SK-N-SH treated with all-trans-retinoic acid at 6 μM for 48 hours (cell line): ENCODE results near the gene RSAD1.

Source experiments
- ATAC-seq: fragments of 200-7000 bp; cut with Tn5 transposase; 3 replicates; pipeline ENCODE4 v1.9.1; 2020; ENCODE audit warnings: mild to moderate bottlenecking, moderate library complexity
- ARNTL ChIP-seq: fragments of 450-650 bp; formaldehyde crosslinking; IDR thresholded peaks from 2 replicates; pipeline ENCODE4 v1.5.0; 2020; ENCODE audit warnings: low read depth, mild to moderate bottlenecking, moderate library complexity, borderline replicate concordance
- CREB5 ChIP-seq: fragments of 250-450 bp; sonication (Bioruptor Pico); IDR thresholded peaks from 2 replicates; pipeline ENCODE4 v1.5.1; 2020; ENCODE audit warnings: low read depth, mild to moderate bottlenecking, moderate library complexity
- CSDC2 ChIP-seq: fragments of 250-450 bp; sonication (Bioruptor Pico); IDR thresholded peaks from 2 replicates; pipeline ENCODE4 v1.5.0; 2020; ENCODE audit warnings: mild to moderate bottlenecking, moderate library complexity
- CSRNP3 ChIP-seq: fragments of 250-450 bp; sonication (Bioruptor Pico); IDR thresholded peaks from 2 replicates; pipeline ENCODE4 v1.5.1; 2021; ENCODE audit warnings: mild to moderate bottlenecking, moderate library complexity
- ESRRG ChIP-seq: fragments of 250-450 bp; sonication (Bioruptor Pico); IDR thresholded peaks from 2 replicates; pipeline ENCODE4 v1.6.1; 2021; ENCODE audit warnings: mild to moderate bottlenecking
- GLIS3 ChIP-seq: fragments of 250-450 bp; sonication (Bioruptor Pico); IDR thresholded peaks from 2 replicates; pipeline ENCODE4 v1.5.0; 2020; ENCODE audit warnings: mild to moderate bottlenecking, moderate library complexity
- ISL1 ChIP-seq: fragments of 250-450 bp; sonication (Bioruptor Pico); IDR thresholded peaks from 2 replicates; pipeline ENCODE4 v2.1.2; 2022; ENCODE audit warnings: mild to moderate bottlenecking, moderate library complexity
- OSR1 ChIP-seq: fragments of 250-450 bp; sonication (Bioruptor Pico); IDR thresholded peaks from 2 replicates; pipeline ENCODE4 v1.8.0; 2022; ENCODE audit warnings: moderate library complexity, mild to moderate bottlenecking, inconsistent platforms
- PATZ1 ChIP-seq: fragments of 250-450 bp; sonication (Bioruptor Pico); IDR thresholded peaks from 2 replicates; pipeline ENCODE4 v1.8.0; 2020; ENCODE audit warnings: mild to moderate bottlenecking, moderate library complexity, borderline replicate concordance
- PPARA ChIP-seq: fragments of 250-450 bp; sonication (Bioruptor Pico); IDR thresholded peaks from 2 replicates; pipeline ENCODE4 v1.5.0; 2020; ENCODE audit warnings: mild to moderate bottlenecking, borderline replicate concordance
- RARB ChIP-seq: fragments of 250-450 bp; sonication (Bioruptor Pico); IDR thresholded peaks from 2 replicates; pipeline ENCODE4 v1.8.0; 2021; ENCODE audit warnings: mild to moderate bottlenecking, moderate library complexity
- SNAI2 ChIP-seq: fragments of 250-450 bp; sonication (Bioruptor Pico); IDR thresholded peaks from 2 replicates; pipeline ENCODE4 v1.5.0; 2020; ENCODE audit warnings: mild to moderate bottlenecking, moderate library complexity
- TCF4 ChIP-seq: fragments of 250-450 bp; sonication (Bioruptor Pico); IDR thresholded peaks from 2 replicates; pipeline ENCODE4 v1.8.0; 2021; ENCODE audit warnings: mild to moderate bottlenecking, moderate library complexity, borderline replicate concordance
- TOX ChIP-seq: fragments of 250-450 bp; sonication (Bioruptor Pico); IDR thresholded peaks from 2 replicates; pipeline ENCODE4 v1.8.0; 2021; ENCODE audit warnings: mild to moderate bottlenecking, moderate library complexity, borderline replicate concordance
- ZC3H10 ChIP-seq: fragments of 250-450 bp; sonication (Bioruptor Pico); IDR thresholded peaks from 2 replicates; pipeline ENCODE4 v1.5.1; 2021; ENCODE audit warnings: mild to moderate bottlenecking, moderate library complexity
- ZFP3 ChIP-seq: fragments of 250-450 bp; sonication (Bioruptor Pico); IDR thresholded peaks from 2 replicates; pipeline ENCODE4 v1.5.0; 2020; ENCODE audit warnings: mild to moderate bottlenecking, moderate library complexity
- ZNF565 ChIP-seq: fragments of 450-650 bp; formaldehyde crosslinking; conservative IDR thresholded peaks from 2 replicates; pipeline ENCODE4 v1.5.0; 2020; ENCODE audit warnings: low read depth, mild to moderate bottlenecking, moderate library complexity
- ZNF70 ChIP-seq: fragments of 450-650 bp; formaldehyde crosslinking; IDR thresholded peaks from 2 replicates; pipeline ENCODE4 v1.5.0; 2020; ENCODE audit warnings: mild to moderate bottlenecking, moderate library complexity
- TF ChIP-seq, protein P1 (sequence below): fragments of 250-450 bp; sonication (Bioruptor Pico); IDR thresholded peaks from 2 replicates; pipeline ENCODE4 v1.8.0; 2021; ENCODE audit warnings: low read depth, mild to moderate bottlenecking, moderate library complexity, borderline replicate concordance
- TF ChIP-seq, protein P2 (sequence below): fragments of 250-450 bp; sonication (Bioruptor Pico); IDR thresholded peaks from 2 replicates; pipeline ENCODE4 v1.5.0; 2020; ENCODE audit warnings: mild to moderate bottlenecking, moderate library complexity

Gene RSAD1

DNA sequence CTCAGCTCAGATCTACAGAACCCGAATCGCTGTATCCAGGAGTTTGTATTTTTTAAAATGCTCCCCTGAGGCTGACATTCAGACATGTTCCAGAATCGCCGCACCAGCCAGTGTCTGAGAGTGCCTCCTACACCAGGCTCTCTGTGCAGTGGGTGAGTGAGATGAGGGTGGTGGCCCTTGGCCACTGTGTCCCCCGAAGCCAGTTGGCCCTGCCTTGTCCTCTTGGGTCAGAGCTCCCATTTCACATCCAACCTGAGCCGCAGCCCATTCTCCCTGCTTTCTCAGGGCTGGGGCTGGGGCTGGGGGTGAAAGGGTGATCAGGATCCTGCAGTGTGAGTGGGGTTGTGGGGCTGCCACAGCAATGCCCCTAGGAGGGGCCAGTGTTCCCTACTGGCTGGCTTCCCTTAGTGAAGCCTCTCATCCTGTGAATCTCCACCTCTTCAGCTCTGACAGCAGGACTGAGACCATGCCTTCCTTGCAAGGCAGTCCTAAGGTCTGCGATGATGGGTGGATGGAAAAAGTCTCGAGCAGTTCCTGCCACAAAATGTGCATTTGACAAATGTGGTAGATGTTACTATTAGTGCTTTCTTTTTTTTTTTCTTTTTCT lies 16.7 kb downstream of the RSAD1 start:
- no peak for TF ChIP-seq CREB5 (CRISPR knock-in tag)
- TF ChIP-seq ZFP3 (CRISPR knock-in tag) = no peak
- no peak for TF ChIP-seq ZNF70 (CRISPR knock-in tag)
- TF ChIP-seq, protein P1, sequence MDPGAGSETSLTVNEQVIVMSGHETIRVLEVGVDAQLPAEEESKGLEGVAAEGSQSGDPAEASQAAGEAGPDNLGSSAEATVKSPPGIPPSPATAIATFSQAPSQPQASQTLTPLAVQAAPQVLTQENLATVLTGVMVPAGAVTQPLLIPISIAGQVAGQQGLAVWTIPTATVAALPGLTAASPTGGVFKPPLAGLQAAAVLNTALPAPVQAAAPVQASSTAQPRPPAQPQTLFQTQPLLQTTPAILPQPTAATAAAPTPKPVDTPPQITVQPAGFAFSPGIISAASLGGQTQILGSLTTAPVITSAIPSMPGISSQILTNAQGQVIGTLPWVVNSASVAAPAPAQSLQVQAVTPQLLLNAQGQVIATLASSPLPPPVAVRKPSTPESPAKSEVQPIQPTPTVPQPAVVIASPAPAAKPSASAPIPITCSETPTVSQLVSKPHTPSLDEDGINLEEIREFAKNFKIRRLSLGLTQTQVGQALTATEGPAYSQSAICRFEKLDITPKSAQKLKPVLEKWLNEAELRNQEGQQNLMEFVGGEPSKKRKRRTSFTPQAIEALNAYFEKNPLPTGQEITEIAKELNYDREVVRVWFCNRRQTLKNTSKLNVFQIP (CRISPR knock-in tag) = no peak
- no peak for TF ChIP-seq TCF4 (CRISPR knock-in tag)
- TF ChIP-seq PPARA (CRISPR knock-in tag) = no peak
- no peak for TF ChIP-seq CSDC2 (CRISPR knock-in tag)
- no peak for TF ChIP-seq OSR1 (CRISPR knock-in tag)
- no peak for TF ChIP-seq ESRRG (CRISPR knock-in tag)
- TF ChIP-seq SNAI2 (CRISPR knock-in tag) = no peak
- ATAC-seq = peak; percentile 25; the same call in 1 of the 3 replicates

DNA sequence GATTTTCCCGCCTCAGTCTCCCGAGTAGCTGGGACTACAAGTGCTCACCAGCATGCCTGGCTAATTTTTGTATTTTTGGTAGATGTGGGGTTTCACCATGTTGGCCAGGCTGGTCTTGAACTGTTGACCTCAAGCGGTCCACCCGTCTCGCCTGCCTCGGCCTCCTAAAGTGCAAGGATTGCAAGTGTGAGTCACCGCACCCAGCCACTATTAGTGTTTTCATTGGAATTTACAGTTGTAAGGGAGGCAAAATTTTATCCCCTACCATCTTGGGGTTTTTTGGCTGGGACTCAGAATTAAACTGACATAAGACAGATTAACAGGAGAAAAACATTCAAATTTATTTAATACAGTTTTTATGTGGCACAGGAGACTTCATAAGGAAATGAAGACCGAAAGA lies 17.3 kb downstream of the RSAD1 start:
- TF ChIP-seq TOX (CRISPR knock-in tag) (no peak), RARB (CRISPR knock-in tag) (no peak), PATZ1 (CRISPR knock-in tag) (no peak), ZNF565 (CRISPR knock-in tag) (no peak), CSDC2 (CRISPR knock-in tag) (no peak), ARNTL (no peak), ZNF70 (CRISPR knock-in tag) (no peak), ISL1 (CRISPR knock-in tag) (no peak), GLIS3 (no peak), ZC3H10 (CRISPR knock-in tag) (no peak), CSRNP3 (no peak), CREB5 (CRISPR knock-in tag) (no peak), PPARA (CRISPR knock-in tag) (no peak)
- TF ChIP-seq, protein P2, sequence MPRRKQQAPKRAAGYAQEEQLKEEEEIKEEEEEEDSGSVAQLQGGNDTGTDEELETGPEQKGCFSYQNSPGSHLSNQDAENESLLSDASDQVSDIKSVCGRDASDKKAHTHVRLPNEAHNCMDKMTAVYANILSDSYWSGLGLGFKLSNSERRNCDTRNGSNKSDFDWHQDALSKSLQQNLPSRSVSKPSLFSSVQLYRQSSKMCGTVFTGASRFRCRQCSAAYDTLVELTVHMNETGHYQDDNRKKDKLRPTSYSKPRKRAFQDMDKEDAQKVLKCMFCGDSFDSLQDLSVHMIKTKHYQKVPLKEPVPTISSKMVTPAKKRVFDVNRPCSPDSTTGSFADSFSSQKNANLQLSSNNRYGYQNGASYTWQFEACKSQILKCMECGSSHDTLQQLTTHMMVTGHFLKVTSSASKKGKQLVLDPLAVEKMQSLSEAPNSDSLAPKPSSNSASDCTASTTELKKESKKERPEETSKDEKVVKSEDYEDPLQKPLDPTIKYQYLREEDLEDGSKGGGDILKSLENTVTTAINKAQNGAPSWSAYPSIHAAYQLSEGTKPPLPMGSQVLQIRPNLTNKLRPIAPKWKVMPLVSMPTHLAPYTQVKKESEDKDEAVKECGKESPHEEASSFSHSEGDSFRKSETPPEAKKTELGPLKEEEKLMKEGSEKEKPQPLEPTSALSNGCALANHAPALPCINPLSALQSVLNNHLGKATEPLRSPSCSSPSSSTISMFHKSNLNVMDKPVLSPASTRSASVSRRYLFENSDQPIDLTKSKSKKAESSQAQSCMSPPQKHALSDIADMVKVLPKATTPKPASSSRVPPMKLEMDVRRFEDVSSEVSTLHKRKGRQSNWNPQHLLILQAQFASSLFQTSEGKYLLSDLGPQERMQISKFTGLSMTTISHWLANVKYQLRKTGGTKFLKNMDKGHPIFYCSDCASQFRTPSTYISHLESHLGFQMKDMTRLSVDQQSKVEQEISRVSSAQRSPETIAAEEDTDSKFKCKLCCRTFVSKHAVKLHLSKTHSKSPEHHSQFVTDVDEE (CRISPR knock-in tag) = no peak
- TF ChIP-seq, protein P1 (CRISPR knock-in tag) = no peak
- TF ChIP-seq, all 23 proteins: peak for 0
- ATAC-seq = peak; percentile 69
